ENCODE measurements around the gene TBC1D24. TPM values are rescaled to one million over a fixed set of nuclear protein-coding genes. Genes with fewer than 3 reads are reported as not detected.

TBC1D24 gene
- total RNA-seq (2021; ENCODE audit: unreplicated experiment) (24.6 TPM), Bru-seq, nascent RNA (percentile 54 among the genes with signal in this experiment), BruChase-seq, experiment 1, labeled RNA remaining after a 6-hour chase (percentile 86 among the genes with signal in this experiment), BruChase-seq, experiment 2, labeled RNA remaining after a 2-hour chase (percentile 73 among the genes with signal in this experiment)
- 8.2 and 8.4 TPM in 2 replicates for polyA plus RNA-seq (2012)
- long read RNA-seq, full-length matches to known transcripts: 2 of 4 reads
- long read RNA-seq, partial matches to known transcripts: 2 of 4 reads
- long read RNA-seq, other reads (novel, unspliced or antisense): 0 of 4 reads

DNA sequence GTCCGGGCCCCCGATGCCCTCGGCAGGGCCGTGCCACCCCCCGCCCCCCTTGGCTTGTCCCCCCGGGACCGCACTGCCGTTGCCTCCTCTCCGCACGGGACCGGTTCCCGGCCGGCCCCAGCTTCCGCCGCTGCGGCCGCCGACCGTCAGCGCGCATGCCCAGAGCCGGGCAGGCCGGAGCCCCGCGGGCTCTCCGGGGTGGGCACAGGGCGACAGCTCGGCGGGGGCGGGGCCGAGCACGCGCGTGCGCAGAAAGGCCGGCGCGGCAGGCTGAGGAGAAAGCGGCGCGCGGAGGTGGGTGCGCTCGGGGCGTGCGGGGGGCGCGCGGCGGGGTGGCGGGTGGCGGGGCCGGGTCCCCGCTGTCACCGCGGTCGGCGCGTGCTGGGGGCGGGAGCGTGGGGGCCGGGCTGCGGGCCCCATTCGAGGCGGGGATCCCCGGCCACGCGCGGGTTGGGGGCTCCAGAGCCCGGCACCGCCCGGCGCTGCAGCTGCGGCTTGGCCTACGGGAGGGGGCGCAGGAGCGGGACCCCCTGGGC is at the start of gene TBC1D24:
TBC1D24 (plus strand) TSS at position 251 of the 536 bp plus-strand sequence. CDS start 21,022 bp downstream, outside the sequence.
- Histone ChIP-seq H4K20me1 (ENCODE audit: insufficient read depth) (no peaks in the 10 kb centered on the region), H3K4me2 (ENCODE audit: low read length) (peak within 1 kb of the TSS; percentile 99), H3K79me2 (ENCODE audit: insufficient read depth, low read length) (peaks cover 36% of the 10 kb centered on the region; the same call in 1 of the 2 replicates), H3K9me3 (ENCODE audit: control insufficient read depth in 1 of 2, insufficient read depth in 1 of 2, low read depth in 1 of 2, low read length in 2 of 2) (no peaks in the 10 kb centered on the region), H3K9ac (ENCODE audit: low read length) (peak within 1 kb of the TSS; percentile 95), H3K27me3 (ENCODE audit: insufficient read depth, low read length) (no peaks in the 10 kb centered on the region), H3K9me2 (ENCODE audit: insufficient read depth) (no peaks in the 10 kb centered on the region), H3K27ac (ENCODE audit: low read depth, low read length) (peak within 1 kb of the TSS; percentile 97), H3K4me3 (replicated peaks in 1 of 2; ENCODE audit: low read depth in 1 of 2, low read length in 2 of 2) (peak within 1 kb of the TSS; percentile 75 to 87), H3K4me1 (ENCODE audit: control insufficient read depth in 1 of 2, insufficient read depth in 2 of 2, low read length in 2 of 2) (peaks cover 23 to 46% of the 10 kb centered on the region in 2 experiments), H2AFZ (ENCODE audit: low read depth, low read length, poor library complexity, severe bottlenecking) (no peak within 1 kb of the TSS), H3K36me3 (ENCODE audit: control insufficient read depth in 1 of 2, insufficient read depth in 2 of 2, low read length in 2 of 2) (no peaks in the 10 kb centered on the region)
- intact Hi-C loops (cut with micrococcal nuclease): no loop called here
- ChIA-PET POLR2A (interaction anchor here (1.3 kb wide), 1 partner anchor 15 kb away, joined by 8 read pairs; the partner anchor contains the start of gene TEDC2), CTCF (interaction anchor here (1.0 to 1.2 kb wide), 2 partner anchors 15 to 280 kb away, joined by 3 to 4 read pairs; partner anchors contain the start of gene TEDC2), RAD21 (ENCODE audit: low non-redundant PET in 1 of 2, low total read pairs in 2 of 2, uncharacterized antibody in 2 of 2, unreplicated experiment in 2 of 2) (interaction anchor here in 1 of 2 experiments (0.6 to 0.8 kb wide), 2 partner anchors 27 to 173 kb away, joined by 3 to 6 read pairs; no protein-coding TSS in a partner anchor)
- peak; percentile 50 for DNase-seq (ENCODE audit: low read depth, low spot score)
- peak; percentile 72 for ATAC-seq
- BruUV-seq (replicated peaks): no TSS peak
- no peak for TF ChIP-seq ZNF274 (IDR thresholded peaks at IDR 0.05; ENCODE audit: low read depth, low read length)
- TF ChIP-seq POLR2A (IDR thresholded peaks at IDR 0.05; ENCODE audit: borderline replicate concordance, extremely low read depth, insufficient read depth, insufficient read length): peak; percentile 14
- TF ChIP-seq CBX3 (IDR thresholded peaks at IDR 0.05; ENCODE audit: low read depth): no peak
- no peak for TF ChIP-seq CTCF (IDR thresholded peaks at IDR 0.05 in 2 of 3, conservative IDR thresholded peaks at IDR 0.05 in 1 of 3; ENCODE audit: borderline replicate concordance in 1 of 3, insufficient read depth in 1 of 3, low read depth in 2 of 3, low read length in 2 of 3)
- no peak for TF ChIP-seq EGR1 (IDR thresholded peaks at IDR 0.05; ENCODE audit: low read depth)
- peak; percentile 71 for TF ChIP-seq POLR2AphosphoS5 (IDR thresholded peaks at IDR 0.05; ENCODE audit: low read depth, low read length)
- TF ChIP-seq ZFX (IDR thresholded peaks at IDR 0.05): peak; percentile 46; the same call in 1 of the 2 replicates
- TF ChIP-seq EZH2 (IDR thresholded peaks at IDR 0.05): no peak
